SK-N-MC (cell line): ENCODE measurements around the gene QRICH2.
"Not testable (repeated sequence)": the region's sequence is repeated elsewhere in the genome, so short reads cannot be mapped to it uniquely, and the experiment has no call there.

Source experiments
- EZH2 ChIP-seq: fragments of 200-600 bp; sonication (generic); IDR thresholded peaks from one replicate; pipeline ENCODE4 v1.6.1; 2017; ENCODE audit warnings: antibody characterized with exemption
- FOXP2 ChIP-seq: optimal IDR thresholded peaks from 2 replicates; pipeline ENCODE3; 2011; ENCODE audit warnings: mild to moderate bottlenecking, moderate library complexity; ENCODE audit not compliant: insufficient read depth; ENCODE audit errors: extremely low read length, control extremely low read depth
- POLR2AphosphoS5 ChIP-seq: IDR thresholded peaks from 2 replicates; pipeline ENCODE4 v1.6.1; 2012; ENCODE audit warnings: mild to moderate bottlenecking, low read depth, low read length, borderline replicate concordance

DNA sequence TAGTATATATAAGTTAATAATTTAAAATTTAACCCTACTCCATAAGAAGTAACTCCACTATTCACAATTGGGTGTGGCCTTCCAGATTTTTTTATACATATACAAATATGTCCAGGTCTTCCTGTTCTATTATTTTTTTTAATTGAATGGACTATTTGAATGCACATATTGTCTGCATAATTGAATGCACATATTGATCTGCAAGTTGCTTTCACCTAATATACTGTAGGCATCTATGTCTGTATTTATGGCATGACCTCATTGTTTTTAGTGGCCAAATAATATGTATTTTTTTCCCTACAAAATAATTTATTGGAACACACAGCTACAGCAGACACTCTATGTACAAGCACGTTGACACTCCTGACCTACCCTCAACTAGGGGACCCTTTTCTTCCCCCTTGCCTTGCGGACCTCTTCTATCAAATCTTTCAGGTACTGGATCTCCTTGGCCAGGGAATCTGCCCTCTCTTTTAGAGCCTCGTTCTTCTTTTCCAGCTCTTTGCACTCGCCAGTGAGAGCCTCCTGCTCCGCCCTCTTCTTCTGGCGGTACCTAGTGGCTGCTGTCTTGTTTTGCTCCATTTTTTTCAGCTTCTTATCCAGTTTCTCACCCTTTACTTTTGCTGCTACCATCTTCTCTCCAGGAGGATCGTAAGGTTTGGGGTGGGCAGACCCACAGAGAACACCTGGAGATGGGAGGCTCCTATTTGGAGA, 82.5 kb downstream of the QRICH2 start:
- not testable (repeated sequence) for TF ChIP-seq EZH2, POLR2AphosphoS5, FOXP2
